GM21717 (cell line): Measurements from ENCODE around the gene CHD3.
"Not testable (repeated sequence)": the region's sequence is repeated elsewhere in the genome, so short reads cannot be mapped to it uniquely, and the experiment has no call there.

Source experiments
- ATAC-seq: cut with Tn5 transposase; IDR thresholded peaks from one replicate; pipeline ENCODE4 v1.9.1; 2021; ENCODE audit warnings: mild to moderate bottlenecking, moderate library complexity; ENCODE audit not compliant: unreplicated experiment

CHD3 gene

DNA sequence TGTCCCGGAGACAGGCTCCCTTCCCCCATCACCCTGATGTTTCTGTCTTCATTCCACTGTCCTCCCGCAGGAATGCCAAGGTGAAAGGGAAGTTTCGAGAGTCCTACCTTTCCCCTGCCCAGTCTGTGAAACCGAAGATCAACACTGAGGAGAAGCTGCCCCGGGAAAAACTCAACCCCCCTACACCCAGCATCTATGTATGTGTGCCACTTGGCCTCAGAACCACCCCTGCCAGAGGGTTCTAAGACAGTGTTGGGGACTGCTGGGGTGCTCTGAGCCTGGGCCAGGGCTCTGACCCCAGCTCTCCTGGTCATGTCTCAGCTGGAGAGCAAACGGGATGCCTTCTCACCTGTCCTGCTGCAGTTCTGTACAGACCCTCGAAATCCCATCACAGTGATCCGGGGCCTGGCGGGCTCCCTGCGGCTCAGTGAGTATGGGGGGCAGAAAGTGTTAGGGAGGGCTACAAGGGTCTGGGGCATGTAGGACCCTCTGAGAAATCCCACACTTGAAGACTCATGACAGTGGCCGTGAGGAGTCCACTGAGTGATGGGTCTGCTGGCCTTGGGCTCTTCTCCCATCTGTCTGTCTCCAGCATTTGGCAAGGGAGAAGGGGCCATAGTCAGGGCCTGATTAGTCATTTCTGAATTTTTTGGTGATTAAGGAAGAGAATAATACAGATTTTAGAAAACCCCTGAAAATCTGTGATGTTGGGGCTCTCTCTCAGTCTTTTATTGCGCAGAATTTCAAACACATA, 38.7 kb upstream of the CHD3 start:
- no peak for ATAC-seq

DNA sequence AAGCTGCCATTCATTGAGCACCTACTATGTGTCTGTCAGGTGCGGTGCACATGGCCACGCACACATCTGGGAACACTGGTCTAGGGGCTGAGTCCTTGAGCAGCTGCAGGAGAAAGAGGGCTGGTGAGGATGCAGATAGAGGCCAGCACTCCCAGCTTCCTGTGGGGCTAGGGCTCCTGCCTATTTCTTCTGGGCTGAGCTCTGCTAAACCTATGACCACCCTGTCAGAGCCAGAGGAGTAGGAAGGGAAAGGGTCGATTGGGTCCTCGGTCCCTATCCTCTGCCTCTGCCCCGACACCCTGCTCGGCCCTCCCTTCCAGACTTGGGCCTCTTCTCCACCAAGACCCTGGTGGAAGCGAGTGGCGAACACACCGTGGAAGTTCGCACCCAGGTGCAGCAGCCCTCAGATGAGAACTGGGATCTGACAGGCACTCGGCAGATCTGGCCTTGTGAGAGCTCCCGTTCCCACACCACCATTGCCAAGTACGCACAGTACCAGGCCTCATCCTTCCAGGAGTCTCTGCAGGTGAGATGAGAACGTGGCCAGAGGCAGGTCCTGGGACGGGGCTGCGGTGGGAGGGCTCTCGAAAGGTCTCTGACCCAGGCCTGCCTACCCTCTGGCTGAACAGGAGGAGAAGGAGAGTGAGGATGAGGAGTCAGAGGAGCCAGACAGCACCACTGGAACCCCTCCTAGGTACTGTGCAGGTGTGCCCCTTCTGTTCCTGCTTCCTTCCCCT, 37.7 kb upstream of the CHD3 start:
- no peak for ATAC-seq

DNA sequence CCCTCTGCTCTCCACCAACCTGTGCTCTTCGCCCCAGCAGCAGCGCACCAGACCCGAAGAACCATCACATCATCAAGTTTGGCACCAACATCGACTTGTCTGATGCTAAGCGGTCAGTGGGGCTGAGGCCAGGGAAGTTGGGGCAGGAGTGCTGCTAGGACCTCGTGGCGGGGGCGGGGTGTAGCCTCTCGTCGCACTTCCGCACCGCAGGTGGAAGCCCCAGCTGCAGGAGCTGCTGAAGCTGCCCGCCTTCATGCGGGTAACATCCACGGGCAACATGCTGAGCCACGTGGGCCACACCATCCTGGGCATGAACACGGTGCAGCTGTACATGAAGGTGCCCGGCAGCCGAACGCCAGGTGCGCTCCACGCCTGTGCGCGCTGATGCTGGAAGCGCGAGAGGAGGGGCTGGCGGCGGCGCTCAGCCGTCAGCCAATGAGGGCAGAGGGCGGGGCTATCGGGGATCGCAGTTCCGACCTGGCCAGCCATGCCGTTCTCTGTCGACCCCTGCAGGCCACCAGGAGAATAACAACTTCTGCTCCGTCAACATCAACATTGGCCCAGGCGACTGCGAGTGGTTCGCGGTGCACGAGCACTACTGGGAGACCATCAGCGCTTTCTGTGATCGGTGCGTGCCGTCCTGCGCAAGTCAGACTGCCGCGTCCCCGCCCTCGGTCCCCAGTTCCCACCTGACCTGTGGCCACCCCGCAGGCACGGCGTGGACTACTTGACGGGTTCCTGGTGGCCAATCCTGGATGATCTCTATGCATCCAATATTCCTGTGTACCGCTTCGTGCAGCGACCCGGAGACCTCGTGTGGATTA, 36.9 kb upstream of the CHD3 start:
- ATAC-seq, result peak; percentile 51

DNA sequence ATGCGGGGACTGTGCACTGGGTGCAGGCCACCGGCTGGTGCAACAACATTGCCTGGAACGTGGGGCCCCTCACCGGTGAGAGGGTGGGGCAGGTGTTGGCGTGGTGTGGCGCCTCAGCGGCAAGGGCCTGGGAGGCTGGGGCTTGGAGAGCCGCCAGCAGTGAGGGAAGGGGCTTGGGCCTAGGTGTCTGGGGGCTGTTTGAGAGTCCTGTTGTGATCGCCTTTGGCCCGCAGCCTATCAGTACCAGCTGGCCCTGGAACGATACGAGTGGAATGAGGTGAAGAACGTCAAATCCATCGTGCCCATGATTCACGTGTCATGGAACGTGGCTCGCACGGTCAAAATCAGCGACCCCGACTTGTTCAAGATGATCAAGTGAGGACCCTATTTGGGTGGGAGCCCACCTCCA, 36.3 kb upstream of the CHD3 start:
- ATAC-seq, result no peak

DNA sequence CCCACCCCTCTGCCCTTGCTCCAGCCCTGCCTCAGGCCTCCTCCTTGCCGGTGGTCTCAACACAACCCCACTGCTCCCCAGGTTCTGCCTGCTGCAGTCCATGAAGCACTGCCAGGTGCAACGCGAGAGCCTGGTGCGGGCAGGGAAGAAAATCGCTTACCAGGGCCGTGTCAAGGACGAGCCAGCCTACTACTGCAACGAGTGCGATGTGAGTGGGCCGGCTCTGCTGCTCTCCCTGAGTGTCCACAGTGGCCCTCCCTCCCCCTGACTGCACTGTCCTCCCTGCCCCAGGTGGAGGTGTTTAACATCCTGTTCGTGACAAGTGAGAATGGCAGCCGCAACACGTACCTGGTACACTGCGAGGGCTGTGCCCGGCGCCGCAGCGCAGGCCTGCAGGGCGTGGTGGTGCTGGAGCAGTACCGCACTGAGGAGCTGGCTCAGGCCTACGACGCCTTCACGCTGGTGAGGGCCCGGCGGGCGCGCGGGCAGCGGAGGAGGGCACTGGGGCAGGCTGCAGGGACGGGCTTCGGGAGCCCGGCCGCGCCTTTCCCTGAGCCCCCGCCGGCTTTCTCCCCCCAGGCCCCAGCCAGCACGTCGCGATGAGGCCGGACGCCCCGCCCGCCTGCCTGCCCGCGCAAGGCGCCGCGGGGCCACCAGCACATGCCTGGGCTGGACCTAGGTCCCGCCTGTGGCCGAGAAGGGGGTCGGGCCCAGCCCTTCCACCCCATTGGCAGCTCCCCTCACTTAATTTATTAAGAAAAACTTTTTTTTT, 35.5 kb upstream of the CHD3 start:
- no peak for ATAC-seq

DNA sequence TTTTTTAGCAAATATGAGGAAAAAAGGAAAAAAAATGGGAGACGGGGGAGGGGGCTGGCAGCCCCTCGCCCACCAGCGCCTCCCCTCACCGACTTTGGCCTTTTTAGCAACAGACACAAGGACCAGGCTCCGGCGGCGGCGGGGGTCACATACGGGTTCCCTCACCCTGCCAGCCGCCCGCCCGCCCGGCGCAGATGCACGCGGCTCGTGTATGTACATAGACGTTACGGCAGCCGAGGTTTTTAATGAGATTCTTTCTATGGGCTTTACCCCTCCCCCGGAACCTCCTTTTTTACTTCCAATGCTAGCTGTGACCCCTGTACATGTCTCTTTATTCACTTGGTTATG, 34.9 kb upstream of the CHD3 start:
- ATAC-seq, result no peak

DNA sequence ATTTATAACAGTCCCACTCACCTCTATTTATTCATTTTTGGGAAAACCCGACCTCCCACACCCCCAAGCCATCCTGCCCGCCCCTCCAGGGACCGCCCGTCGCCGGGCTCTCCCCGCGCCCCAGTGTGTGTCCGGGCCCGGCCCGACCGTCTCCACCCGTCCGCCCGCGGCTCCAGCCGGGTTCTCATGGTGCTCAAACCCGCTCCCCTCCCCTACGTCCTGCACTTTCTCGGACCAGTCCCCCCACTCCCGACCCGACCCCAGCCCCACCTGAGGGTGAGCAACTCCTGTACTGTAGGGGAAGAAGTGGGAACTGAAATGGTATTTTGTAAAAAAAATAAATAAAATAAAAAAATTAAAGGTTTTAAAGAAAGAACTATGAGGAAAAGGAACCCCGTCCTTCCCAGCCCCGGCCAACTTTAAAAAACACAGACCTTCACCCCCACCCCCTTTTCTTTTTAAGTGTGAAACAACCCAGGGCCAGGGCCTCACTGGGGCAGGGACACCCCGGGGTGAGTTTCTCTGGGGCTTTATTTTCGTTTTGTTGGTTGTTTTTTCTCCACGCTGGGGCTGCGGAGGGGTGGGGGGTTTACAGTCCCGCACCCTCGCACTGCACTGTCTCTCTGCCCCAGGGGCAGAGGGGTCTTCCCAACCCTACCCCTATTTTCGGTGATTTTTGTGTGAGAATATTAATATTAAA, 34.4 kb upstream of the CHD3 start:
- ATAC-seq, result no peak

DNA sequence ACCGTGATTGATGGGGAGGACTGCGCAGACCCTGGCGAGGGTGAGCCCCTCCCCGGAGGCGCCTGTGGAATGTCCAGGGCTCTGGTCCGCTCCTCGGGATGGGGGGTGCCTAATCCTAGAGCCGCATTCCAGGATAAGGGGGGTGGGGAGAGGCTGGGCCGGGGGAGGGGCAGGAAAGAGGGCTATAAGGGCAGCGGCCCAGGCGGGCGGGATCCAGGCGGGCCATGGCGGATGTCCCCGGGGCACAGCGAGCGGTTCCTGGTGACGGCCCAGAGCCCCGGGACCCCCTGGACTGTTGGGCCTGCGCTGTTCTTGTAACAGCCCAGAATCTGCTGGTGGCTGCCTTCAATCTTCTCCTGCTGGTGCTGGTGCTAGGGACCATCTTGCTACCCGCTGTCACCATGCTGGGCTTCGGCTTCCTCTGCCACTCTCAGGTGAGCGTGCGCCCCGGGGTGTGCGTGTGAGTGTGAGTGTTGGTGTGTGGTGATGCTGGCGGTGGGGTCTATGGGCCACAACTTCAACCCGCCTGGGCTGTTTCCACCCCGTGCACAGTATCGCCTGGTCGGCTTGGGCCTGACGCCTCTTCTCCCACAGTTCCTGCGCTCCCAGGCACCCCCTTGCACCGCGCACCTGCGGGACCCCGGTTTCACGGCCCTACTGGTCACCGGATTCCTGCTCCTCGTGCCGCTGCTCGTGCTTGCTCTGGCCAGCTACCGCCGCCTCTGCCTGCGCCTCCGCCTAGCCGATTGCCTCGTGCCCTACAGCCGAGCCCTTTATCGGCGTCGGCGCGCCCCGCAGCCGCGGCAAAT, 33.5 kb upstream of the CHD3 start, which contains the start of gene TMEM88:
TMEM88 (plus strand) TSS at position 216 of the 809 bp plus-strand sequence; CDS start at position 225, 9 bp downstream.
- no peak for ATAC-seq

DNA sequence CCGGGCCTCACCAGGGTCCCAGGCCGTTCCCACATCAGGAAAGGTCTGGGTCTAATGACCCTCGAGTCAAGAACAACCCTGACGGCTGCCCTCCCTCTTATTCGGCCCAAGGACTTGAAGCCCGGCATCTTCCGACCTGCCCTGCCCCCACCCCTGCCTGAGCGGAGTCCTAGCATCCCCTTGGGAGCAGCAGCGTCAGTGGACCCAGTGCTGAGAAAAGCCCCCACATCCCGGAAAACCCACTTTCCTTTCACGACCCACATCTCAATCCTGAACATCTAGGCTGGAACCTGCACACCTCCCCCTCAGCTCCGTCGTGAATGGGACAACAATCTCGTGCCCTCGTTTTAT, 33.0 kb upstream of the CHD3 start:
- ATAC-seq, result no peak

DNA sequence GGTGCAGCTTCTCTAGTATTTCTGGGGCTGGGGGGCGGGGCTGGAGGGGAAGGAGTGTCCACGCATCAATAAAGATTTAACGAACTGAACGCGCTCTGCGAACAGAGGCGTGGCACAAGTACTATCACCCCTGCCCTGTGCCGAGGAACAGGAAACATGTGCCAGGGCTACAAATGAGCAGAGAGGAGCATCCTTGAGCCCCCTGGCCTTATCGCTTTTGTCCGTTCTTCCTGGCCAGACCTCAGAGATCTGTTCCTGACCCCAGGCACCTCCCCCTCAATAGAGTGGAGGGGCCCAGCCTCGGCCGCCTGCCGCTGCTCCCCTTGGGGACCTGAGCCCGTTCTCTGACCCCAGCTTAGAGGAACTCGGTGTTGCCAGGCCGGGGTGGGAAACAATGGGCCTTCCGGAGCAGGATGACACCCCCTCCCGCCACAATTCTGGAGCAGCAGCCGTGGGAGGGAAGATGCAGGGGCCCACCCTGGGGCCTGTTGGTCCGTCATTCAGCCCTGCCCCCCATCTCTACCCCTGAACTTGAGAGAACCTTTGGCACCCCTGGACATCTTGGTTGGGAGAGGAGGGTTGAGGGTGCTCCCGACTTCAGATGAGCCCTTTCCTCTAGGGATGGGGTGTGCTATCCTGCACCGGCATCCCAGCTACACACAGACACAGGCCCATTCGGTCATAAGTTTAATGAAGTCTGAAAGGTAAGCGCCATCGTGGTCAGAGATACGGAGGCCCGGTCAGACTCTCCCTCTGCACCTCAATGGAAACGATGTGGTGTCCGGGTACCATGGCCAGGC, 32.4 kb upstream of the CHD3 start:
- no peak for ATAC-seq

DNA sequence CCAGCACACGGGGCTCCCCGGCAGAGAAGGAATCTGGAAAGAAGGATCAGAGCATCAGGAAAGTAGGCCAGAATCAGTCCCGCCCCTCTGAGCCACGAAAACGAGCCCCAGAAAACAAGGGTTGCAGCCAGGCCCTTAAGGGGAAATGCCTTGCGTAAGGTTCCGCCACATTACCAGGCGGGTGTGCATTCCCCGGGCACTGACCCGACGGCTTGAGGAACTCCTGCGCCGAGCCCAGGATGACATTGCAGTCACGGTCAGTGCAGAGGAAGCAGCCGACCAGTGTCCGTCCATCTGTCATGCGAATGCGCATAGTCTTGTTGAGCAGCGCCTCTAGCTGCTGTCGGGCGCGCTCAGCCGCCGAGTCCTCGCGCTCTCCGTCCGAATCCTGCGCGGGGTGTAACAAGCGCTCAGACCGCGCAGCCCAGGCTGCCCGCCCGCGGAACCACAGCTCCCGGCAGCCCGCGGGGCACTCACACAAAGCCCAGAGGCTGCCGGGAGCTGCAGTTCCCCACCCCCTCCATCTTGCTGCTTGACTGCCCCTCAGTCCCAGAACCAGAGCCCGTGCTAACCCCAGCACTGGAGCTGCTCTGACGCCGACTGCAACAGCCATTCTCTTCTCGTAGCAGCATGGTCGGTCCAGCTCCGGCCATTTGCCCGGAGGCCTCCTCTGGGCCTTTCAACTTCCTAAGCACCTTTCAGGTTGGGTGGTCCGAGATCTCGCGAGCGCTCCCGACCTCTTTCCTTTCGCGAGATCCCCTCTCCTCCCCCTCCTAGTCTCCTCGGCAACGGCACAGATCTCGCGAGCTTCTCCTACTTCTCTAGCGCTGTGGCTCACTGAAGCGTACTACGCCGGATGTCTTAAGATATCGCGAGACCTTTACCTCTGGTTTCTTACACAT, 31.5 kb upstream of the CHD3 start, which contains the start of gene NAA38:
NAA38 (minus strand) TSS at position 749 of the 902 bp plus-strand sequence; CDS start at position 653, 96 bp downstream.
- peak; percentile 57 for ATAC-seq

DNA sequence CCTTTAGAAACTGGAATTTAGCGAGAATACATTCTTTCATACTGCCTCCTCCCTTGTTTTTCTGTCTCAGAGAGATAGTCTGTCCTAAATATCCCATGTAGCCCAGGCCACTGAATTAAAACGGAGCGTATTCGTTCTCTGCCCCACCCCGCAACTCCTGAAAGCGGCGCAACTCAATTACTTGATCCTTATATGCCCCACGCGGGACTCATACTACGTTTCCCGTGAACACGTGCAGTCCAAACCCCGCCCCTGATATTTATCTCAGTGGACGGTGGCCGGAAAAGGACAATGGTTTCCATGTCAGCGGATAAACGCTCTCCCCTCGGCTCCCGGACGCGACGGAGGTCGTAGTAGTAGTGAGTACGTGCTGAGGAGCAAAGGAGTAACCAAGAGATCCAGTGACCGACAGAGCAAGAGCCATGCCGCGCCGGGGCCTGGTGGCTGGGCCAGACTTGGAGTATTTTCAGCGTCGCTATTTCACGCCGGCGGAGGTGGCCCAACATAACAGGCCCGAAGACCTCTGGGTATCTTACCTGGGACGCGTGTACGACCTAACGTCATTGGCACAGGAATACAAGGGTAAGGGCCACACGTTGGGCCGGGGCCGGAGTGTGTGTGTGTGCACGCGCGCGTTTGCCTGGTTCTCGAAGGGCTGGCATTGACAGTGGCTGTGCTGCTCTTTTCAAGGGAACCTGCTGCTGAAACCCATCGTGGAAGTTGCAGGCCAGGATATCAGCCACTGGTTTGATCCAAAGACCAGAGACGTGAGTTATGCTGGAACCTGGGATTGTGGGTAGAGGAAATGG, 30.7 kb upstream of the CHD3 start, which contains the start of gene CYB5D1:
CYB5D1 (plus strand) TSS at position 291 of the 809 bp plus-strand sequence; CDS start at position 423, 132 bp downstream.
- peak; percentile 31 for ATAC-seq

DNA sequence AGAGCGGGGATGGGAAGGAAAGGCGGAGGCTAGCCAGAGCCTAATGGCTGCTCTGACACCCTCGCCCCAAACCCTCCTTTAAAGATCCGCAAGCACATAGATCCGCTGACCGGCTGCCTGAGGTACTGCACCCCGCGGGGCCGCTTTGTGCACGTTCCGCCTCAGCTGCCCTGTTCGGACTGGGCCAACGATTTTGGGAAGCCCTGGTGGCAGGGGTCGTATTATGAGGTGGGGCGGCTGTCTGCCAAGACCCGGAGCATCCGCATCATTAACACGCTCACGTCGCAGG, 30.1 kb upstream of the CHD3 start:
- ATAC-seq, result no peak

DNA sequence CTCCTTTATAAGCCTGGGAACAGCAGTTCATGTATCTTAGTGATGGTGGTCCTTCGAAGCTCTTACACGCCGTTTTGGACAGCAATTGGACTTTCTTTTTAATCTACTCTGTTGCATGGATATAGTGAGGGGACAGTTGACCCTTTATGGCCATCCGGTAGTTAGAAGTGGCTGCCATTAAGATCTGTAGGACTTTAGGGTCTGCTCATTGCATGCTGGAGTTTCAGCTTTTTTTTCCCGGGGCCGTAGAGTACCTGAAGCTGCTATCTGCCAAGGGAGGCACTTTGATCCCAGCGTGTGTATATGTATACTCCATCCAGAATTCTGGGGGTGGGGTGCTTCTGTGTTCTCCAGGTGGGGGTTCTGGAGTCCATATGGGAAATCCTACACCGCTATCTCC, 29.6 kb upstream of the CHD3 start:
- ATAC-seq, result no peak

DNA sequence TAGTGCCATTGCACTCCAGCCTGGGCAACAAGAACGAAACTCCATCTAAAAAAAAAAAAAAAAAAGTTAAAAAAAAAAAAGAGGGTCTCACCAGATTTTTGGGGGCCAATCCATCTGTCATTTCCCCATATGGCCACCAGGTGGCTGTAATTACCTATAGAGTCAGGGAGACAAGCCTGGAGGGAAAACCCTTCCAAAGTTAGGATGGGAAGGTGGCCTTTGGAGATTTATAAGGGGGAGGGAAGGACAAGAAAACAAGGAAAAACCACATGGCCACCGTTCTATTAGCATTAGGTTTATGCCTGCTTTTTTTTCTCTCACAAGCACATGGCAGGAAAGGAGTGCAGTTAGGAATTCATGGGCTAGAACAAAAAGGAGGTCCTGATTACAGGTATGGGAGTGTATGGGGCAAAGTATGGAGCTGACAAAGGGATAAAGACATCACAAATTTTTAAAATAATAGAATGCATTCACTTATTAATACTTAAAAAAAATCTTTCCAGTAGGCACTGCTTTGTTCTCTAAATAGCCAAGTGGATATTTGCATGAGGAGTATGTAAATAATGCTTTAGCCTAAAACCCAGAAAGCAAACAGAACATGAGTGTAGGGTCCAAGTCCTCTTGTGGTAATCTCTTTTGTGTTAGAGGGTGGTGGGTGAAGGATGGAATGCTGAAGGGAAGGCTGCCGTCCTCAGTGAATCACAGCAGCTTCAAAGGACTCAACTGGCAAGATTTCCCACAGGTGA, 25.7 kb upstream of the CHD3 start:
- ATAC-seq, result no peak

DNA sequence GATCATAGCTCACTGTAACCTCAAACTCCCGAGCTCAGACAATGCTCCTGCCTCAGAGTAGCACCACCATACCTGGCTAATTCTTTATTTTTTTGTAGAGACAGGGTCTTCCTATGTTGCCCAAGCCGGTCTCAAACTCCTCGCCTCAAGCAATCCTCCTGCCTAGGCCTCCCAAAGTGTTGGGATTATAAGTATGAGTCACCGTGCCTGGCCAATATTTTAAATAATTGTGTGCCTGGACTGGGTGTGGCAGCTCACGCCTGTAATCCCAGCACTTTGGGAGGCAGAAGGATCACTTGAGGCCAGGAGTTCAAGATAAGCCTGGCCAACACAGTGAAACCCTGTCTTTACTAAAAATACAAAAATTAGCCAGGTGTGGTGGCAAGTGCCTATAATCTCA, 24.2 kb upstream of the CHD3 start:
- not testable (repeated sequence) for ATAC-seq
